ENCODE results near the gene RPTOR. TPM values are rescaled to one million over a fixed set of nuclear protein-coding genes. Genes with fewer than 3 reads are reported as not detected.

The RPTOR gene
- polyA plus RNA-seq, 4 donors = 3.2 to 16.5 (median 10.1) TPM

DNA sequence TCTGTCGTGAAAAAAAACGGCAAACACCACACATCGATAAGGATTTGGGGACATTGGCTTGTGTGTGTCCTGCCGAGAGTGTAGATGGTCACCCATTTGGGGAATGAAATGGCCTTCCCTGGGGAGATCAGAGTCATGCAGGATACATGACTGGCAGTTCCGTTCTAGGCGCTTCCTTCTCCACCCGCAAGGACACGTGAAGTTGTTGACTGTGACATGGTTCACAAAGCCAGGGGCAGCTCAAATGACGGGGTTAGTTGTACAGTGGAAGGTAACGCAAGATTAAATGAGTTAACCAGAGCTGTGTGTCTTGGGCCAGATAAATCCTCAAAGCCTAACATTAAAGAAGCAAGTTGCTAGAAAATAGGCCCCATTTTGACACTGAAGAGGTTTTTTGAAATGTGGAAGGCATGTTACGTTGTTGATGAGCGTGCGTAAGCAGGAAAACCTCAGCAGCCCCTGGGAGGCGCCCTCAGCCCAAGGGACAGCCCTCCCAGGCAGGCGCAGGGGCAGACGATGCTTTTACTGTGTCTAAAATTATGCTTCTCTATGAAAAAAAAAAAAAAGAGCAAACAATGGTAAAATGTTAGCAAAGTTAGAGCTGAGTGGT is 411.1 kb downstream of the RPTOR start:
- no peaks in the 10 kb centered on the region for H3K9me3 ChIP-seq (ENCODE audit: control insufficient read depth in 2 of 2, insufficient read depth in 1 of 2, low read depth in 1 of 2, low read length in 1 of 2)
- 91 to 94% (median 94%) methylated on average over 16 of the region's 16 CpGs for WGBS, 3 donors
- no peak overlapping the region for H3K27ac ChIP-seq (ENCODE audit: low read depth in 1 of 3, low read length in 2 of 3)
- DNase-seq (no peak), FAIRE-seq (no peak)
- H3K36me3 ChIP-seq (ENCODE audit: control insufficient read depth in 3 of 3, insufficient read depth in 2 of 3, low read depth in 1 of 3, low read length in 3 of 3) = peaks cover 0 to 61% (median 4%) of the 10 kb centered on the region in 3 donors
- H3K4me3 ChIP-seq (ENCODE audit: low read depth in 1 of 3, low read length in 3 of 3) = no peak overlapping the region
- H3K27me3 ChIP-seq (ENCODE audit: control insufficient read depth in 3 of 3, insufficient read depth in 3 of 3, low read length in 3 of 3) = no peaks in the 10 kb centered on the region
- H3K4me1 ChIP-seq (ENCODE audit: control insufficient read depth in 3 of 3, insufficient read depth in 2 of 3, low read depth in 1 of 3, low read length in 2 of 3) = peaks cover 0 to 5% (median 0%) of the 10 kb centered on the region in 3 donors

DNA sequence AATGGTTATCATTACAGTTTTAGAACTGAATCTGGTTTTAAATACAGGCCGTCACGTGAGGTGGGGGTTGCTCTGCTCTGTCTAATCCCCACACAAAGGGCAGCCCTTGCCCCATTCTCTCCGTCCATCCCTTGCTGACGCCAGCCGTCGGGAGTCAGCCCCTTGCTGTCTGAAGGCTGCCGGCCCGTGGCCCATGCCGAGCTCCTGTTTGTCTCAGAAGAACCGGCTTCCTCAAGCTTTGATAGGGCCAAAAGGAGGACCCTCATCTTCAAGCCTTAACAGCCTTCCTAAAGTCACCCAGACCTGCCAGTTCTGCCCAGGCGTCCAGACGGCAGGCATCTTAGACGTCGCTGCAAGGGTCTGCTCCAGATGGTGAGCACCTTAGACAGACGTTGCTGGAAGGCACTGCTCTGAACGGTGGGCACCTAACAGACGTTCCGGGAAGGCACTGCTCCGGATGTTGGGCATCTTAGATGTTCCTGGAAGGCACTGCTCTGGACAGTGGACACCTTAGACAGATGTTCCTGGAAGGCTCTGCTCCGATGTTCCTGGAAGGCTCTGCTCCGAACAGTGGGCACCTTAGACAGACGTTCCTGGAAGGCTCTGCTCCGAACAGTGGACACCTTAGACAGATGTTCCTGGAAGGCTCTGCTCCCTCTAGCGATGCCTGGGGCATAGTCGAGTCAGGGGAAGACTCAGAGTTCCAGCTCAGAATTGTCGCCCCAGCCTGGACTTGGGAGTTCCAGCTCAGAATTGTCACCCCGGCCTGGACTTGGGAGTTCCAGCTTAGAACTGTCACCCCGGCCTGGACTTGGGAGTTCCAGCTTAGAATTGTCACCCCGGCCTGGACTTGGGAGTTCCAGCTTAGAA is 411.9 kb downstream of the RPTOR start:
- H3K9me3 ChIP-seq (ENCODE audit: control insufficient read depth in 2 of 2, insufficient read depth in 1 of 2, low read depth in 1 of 2, low read length in 1 of 2) = no peaks in the 10 kb centered on the region
- no peaks in the 10 kb centered on the region for H3K27me3 ChIP-seq (ENCODE audit: control insufficient read depth in 3 of 3, insufficient read depth in 3 of 3, low read length in 3 of 3)
- DNase-seq (no peak), FAIRE-seq (no peak)
- WGBS, 3 donors = 90 to 93% (median 91%) methylated on average over 27 to 28 of the region's 29 CpGs
- H3K36me3 ChIP-seq (ENCODE audit: control insufficient read depth in 3 of 3, insufficient read depth in 2 of 3, low read depth in 1 of 3, low read length in 3 of 3) = peaks cover 0 to 61% (median 0%) of the 10 kb centered on the region in 3 donors
- H3K27ac ChIP-seq (ENCODE audit: low read depth in 1 of 3, low read length in 2 of 3) = no peak overlapping the region
- H3K4me1 ChIP-seq (ENCODE audit: control insufficient read depth in 3 of 3, insufficient read depth in 2 of 3, low read depth in 1 of 3, low read length in 2 of 3) = peaks cover 0 to 5% (median 0%) of the 10 kb centered on the region in 3 donors
- no peak overlapping the region for H3K4me3 ChIP-seq (ENCODE audit: low read depth in 1 of 3, low read length in 3 of 3)

DNA sequence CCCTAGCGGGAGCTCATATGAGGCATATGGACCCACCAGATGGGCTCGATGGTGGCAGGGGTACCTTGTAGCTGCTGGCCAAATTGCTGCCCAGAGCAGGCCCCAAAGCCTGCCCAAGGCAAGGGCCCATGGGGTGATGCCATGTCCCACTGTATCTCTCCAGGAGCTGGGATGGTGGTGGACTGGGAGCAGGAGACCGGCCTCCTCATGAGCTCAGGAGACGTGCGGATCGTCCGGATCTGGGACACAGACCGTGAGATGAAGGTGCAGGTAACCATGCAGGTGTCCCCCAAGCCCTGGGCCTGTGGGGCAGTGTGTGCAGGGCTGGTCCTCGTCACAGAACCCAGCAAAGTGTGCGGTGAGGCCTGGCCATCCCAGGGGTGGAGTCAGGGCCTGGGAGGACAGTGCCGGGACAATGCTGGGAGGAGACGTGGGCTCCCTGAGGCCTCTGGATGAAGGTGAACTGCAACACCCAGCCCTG is 412.9 kb downstream of the RPTOR start:
- no peak overlapping the region for H3K4me3 ChIP-seq (ENCODE audit: low read depth in 1 of 3, low read length in 3 of 3)
- no peaks in the 10 kb centered on the region for H3K27me3 ChIP-seq (ENCODE audit: control insufficient read depth in 3 of 3, insufficient read depth in 3 of 3, low read length in 3 of 3)
- peaks cover 0 to 5% (median 0%) of the 10 kb centered on the region in 3 donors for H3K4me1 ChIP-seq (ENCODE audit: control insufficient read depth in 3 of 3, insufficient read depth in 2 of 3, low read depth in 1 of 3, low read length in 2 of 3)
- 95 to 98% (median 96%) methylated on average over 12 of the region's 12 CpGs for WGBS, 3 donors
- H3K9me3 ChIP-seq (ENCODE audit: control insufficient read depth in 2 of 2, insufficient read depth in 1 of 2, low read depth in 1 of 2, low read length in 1 of 2) = no peaks in the 10 kb centered on the region
- DNase-seq = no peak
- no peak overlapping the region for H3K27ac ChIP-seq (ENCODE audit: low read depth in 1 of 3, low read length in 2 of 3)
- no peak for FAIRE-seq
- peaks cover 0 to 58% (median 0%) of the 10 kb centered on the region in 3 donors for H3K36me3 ChIP-seq (ENCODE audit: control insufficient read depth in 3 of 3, insufficient read depth in 2 of 3, low read depth in 1 of 3, low read length in 3 of 3)

DNA sequence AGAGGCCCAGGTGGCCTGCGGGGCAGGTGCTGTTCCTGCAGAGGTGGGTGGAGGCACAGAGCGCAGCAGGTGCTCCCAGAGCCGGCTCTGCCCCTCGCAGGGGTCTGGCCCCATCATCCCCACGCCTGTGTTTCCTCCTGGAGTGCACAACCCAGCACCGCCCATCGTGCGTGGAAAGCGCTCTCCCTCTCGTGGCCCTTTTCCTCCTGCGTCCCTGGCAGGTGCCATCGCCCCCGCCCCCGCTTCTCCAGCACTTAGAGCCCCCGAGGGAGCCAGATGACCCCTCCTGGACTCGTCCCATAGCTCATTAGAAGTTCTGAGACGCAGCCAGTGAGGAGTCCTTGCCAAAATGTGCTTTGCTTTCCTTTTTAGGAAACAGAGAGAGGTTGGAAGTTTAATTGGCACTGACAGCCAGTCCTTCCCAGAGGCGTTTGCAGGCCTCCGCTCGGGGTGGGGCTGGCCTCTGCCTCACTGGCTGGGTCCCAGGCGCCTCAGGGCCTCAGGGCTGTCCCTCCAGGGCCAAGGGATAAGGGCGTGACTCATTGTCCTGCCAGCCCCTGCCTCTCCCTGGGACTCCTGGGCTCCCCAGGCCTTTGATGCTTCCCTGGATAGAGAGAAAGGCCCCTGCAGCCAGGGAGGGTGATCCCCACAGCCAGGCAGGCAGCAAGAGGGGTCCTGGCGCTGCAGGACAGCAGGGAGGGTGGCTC is 414.8 kb downstream of the RPTOR start:
- Histone ChIP-seq H3K36me3 (ENCODE audit: control insufficient read depth in 3 of 3, insufficient read depth in 2 of 3, low read depth in 1 of 3, low read length in 3 of 3) (peaks cover 0 to 58% (median under 1%) of the 10 kb centered on the region in 3 donors), H3K27ac (ENCODE audit: low read depth in 1 of 3, low read length in 2 of 3) (peak overlapping the region in 2 of 3 donors; percentile 30 to 66), H3K4me3 (ENCODE audit: low read depth in 1 of 3, low read length in 3 of 3) (no peak overlapping the region), H3K9me3 (ENCODE audit: control insufficient read depth in 2 of 2, insufficient read depth in 1 of 2, low read depth in 1 of 2, low read length in 1 of 2) (no peaks in the 10 kb centered on the region), H3K27me3 (ENCODE audit: control insufficient read depth in 3 of 3, insufficient read depth in 3 of 3, low read length in 3 of 3) (no peaks in the 10 kb centered on the region), H3K4me1 (ENCODE audit: control insufficient read depth in 3 of 3, insufficient read depth in 2 of 3, low read depth in 1 of 3, low read length in 2 of 3) (peaks cover 0 to 5% (median 0%) of the 10 kb centered on the region in 3 donors)
- WGBS, 3 donors = 64 to 84% (median 79%) methylated on average over 23 of the region's 23 CpGs
- DNase-seq (peak in 1 of 2 donors; percentile 34), FAIRE-seq (no peak)

DNA sequence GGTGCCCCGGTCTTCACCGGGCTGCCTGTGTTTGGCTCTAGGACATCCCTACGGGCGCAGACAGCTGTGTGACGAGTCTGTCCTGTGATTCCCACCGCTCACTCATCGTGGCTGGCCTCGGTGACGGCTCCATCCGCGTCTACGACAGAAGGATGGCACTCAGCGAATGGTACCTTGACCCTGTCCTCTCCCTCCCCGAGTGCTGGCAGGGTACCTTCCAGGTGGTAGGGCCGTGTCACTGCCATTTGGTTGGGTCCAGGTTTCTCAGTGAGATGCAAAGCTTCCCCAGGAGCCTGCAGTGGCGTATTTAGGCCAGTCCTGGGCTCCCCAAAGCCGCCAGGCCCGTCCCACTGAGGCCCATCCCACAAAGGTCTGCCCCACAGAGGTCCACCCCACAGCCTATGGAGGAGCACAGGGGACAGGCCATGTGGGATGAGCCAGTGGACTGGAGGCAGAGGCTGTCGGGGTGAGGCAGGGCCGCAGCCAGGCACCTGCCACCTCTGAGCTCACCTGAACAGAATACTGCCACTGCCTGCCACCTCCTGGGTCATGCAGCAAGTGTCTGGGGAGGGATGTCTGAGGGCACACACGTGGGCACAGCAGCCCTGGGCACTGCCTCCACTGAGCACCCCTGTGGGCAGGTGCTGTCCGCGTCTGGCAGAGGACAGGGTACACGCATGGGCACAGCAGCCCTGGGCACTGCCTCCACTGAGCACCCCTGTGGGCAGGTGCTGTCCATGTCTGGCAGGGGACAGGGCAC is 415.6 kb downstream of the RPTOR start:
- FAIRE-seq (no peak), DNase-seq (no peak)
- H3K27ac ChIP-seq (ENCODE audit: low read depth in 1 of 3, low read length in 2 of 3) = peak overlapping the region in 2 of 3 donors; percentile 12 to 66
- H3K36me3 ChIP-seq (ENCODE audit: control insufficient read depth in 3 of 3, insufficient read depth in 2 of 3, low read depth in 1 of 3, low read length in 3 of 3) = peaks cover 0 to 63% (median 3%) of the 10 kb centered on the region in 3 donors
- no peaks in the 10 kb centered on the region for H3K27me3 ChIP-seq (ENCODE audit: control insufficient read depth in 3 of 3, insufficient read depth in 3 of 3, low read length in 3 of 3)
- peaks cover 0 to 5% (median 0%) of the 10 kb centered on the region in 3 donors for H3K4me1 ChIP-seq (ENCODE audit: control insufficient read depth in 3 of 3, insufficient read depth in 2 of 3, low read depth in 1 of 3, low read length in 2 of 3)
- WGBS, 3 donors = 86 to 95% (median 87%) methylated on average over 24 of the region's 24 CpGs
- H3K4me3 ChIP-seq (ENCODE audit: low read depth in 1 of 3, low read length in 3 of 3) = no peak overlapping the region
- no peaks in the 10 kb centered on the region for H3K9me3 ChIP-seq (ENCODE audit: control insufficient read depth in 2 of 2, insufficient read depth in 1 of 2, low read depth in 1 of 2, low read length in 1 of 2)

DNA sequence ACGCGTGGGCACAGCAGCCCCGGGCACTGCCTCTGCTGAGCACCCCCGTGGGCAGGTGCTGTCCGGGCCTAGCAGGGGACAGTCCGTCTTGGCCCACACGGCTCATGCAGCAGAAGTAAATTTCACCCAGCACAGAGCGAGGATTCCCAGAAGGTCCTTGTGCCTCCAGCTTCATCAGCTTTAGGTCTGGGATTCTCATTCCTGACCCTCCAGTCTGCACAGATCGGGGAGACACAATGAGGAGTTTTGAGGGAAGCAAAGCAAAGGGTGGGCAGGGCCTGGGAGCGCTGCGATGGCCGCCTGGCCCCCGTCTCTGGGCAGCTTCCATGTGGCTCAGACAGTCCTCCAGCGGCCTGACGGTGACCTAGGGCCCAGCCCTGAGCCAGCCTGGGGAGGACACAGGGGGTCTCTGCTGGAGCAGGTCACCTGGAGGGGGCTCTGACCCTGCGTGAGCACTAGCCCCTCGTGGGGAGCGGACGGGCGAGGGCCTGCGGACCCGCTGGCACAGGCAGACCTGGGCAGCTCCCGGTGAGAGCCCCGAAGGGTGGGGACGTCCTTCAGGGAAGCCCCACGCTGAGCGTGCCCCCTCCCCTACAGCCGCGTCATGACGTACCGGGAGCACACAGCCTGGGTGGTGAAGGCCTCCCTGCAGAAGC is 416.3 kb downstream of the RPTOR start:
- no peaks in the 10 kb centered on the region for H3K27me3 ChIP-seq (ENCODE audit: control insufficient read depth in 3 of 3, insufficient read depth in 3 of 3, low read length in 3 of 3)
- H3K9me3 ChIP-seq (ENCODE audit: control insufficient read depth in 2 of 2, insufficient read depth in 1 of 2, low read depth in 1 of 2, low read length in 1 of 2) = no peaks in the 10 kb centered on the region
- FAIRE-seq (no peak), DNase-seq (no peak)
- H3K4me3 ChIP-seq (ENCODE audit: low read depth in 1 of 3, low read length in 3 of 3) = no peak overlapping the region
- H3K27ac ChIP-seq (ENCODE audit: low read depth in 1 of 3, low read length in 2 of 3) = no peak overlapping the region
- peaks cover 2 to 68% (median 5%) of the 10 kb centered on the region in 3 donors for H3K36me3 ChIP-seq (ENCODE audit: control insufficient read depth in 3 of 3, insufficient read depth in 2 of 3, low read depth in 1 of 3, low read length in 3 of 3)
- peaks cover 0 to 5% (median 0%) of the 10 kb centered on the region in 3 donors for H3K4me1 ChIP-seq (ENCODE audit: control insufficient read depth in 3 of 3, insufficient read depth in 2 of 3, low read depth in 1 of 3, low read length in 2 of 3)
- 95 to 96% (median 95%) methylated on average over 27 to 31 of the region's 31 CpGs for WGBS, 3 donors

DNA sequence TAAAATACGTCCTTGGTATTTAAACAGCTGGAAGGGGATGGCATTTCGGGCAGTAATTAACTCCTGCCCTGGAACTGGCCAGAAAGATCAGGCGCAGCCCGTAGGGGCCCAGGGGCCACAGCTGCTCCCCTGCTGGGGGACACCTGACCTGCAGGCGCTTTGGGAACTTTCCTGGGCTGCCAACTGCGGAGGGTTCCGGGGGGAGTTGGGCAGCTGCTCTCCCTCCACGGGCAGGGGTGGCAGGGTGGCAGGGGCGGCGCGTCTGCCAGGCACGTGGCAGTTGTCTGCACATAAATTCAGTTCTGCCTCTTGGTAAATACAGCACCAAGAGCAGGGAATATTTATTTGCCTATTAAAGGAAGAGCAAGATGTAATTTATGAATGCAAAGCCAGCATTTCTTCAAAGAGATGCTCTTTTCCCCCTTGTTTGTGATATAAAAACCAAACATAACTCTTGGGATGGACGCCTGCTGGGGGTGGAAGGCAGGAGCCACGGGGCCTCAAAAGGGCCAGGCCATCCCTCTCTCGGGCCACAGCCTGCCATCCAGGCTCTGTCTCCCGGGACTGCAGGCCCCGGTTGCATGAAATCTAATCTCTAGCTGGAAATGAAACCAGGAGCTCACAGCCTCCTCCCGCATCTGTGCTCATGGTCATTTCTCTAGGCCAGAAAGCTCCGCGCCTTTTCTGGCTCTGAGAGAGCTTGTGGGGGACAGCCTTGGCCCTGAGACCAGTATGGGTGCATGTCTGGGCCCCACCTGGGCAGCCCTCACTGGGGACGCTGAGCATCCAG is 417.1 kb downstream of the RPTOR start:
- H3K27me3 ChIP-seq (ENCODE audit: control insufficient read depth in 3 of 3, insufficient read depth in 3 of 3, low read length in 3 of 3) = no peaks in the 10 kb centered on the region
- no peak for DNase-seq
- H3K9me3 ChIP-seq (ENCODE audit: control insufficient read depth in 2 of 2, insufficient read depth in 1 of 2, low read depth in 1 of 2, low read length in 1 of 2) = no peaks in the 10 kb centered on the region
- H3K4me3 ChIP-seq (ENCODE audit: low read depth in 1 of 3, low read length in 3 of 3) = no peak overlapping the region
- 88 to 90% (median 90%) methylated on average over 21 of the region's 21 CpGs for WGBS, 3 donors
- H3K36me3 ChIP-seq (ENCODE audit: control insufficient read depth in 3 of 3, insufficient read depth in 2 of 3, low read depth in 1 of 3, low read length in 3 of 3) = peaks cover 2 to 67% (median 5%) of the 10 kb centered on the region in 3 donors
- peaks cover 0 to 5% (median 0%) of the 10 kb centered on the region in 3 donors for H3K4me1 ChIP-seq (ENCODE audit: control insufficient read depth in 3 of 3, insufficient read depth in 2 of 3, low read depth in 1 of 3, low read length in 2 of 3)
- no peak overlapping the region for H3K27ac ChIP-seq (ENCODE audit: low read depth in 1 of 3, low read length in 2 of 3)
- FAIRE-seq = no peak

Data from small intestine (tissue), 7 donors.